NCI-H748 treated with DMSO at 0.1 percent for 48 hours (cell line): ENCODE measurements around the gene FPGS.
"Not testable (repeated sequence)": the region's sequence is repeated elsewhere in the genome, so short reads cannot be mapped to it uniquely, and the experiment has no call there.

ENCODE experiments used
- DNase-seq: peaks from one replicate; lab custom pipeline; 2025; lab: John Stamatoyannopoulos, UW

Gene FPGS

GRCh38 chr9:127812011-127812410 lies 9.3 kb downstream of the FPGS start:
- DNase-seq = no peak

DNA sequence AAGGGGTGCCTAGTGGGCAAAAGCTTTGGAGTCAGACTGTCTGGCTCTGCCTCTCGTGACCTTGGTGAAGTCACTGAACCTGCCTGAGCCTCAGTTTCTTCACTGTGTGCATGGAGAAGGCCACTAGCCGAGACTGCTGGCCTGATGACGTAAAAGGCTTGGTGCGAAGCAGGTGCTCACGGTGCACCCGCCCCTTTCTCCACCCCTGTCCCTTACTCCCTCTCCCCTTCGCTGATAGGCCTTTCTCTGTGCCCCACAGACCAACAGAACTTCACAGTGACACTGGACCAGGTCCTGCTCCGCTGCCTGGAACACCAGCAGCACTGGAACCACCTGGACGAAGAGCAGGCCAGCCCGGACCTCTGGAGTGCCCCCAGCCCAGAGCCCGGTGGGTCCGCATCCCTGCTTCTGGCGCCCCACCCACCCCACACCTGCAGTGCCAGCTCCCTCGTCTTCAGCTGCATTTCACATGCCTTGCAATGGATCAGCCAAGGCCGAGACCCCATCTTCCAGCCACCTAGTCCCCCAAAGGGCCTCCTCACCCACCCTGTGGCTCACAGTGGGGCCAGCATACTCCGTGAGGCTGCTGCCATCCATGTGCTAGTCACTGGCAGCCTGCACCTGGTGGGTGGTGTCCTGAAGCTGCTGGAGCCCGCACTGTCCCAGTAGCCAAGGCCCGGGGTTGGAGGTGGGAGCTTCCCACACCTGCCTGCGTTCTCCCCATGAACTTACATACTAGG lies 10.4 kb downstream of the FPGS start:
- no peak for DNase-seq

DNA sequence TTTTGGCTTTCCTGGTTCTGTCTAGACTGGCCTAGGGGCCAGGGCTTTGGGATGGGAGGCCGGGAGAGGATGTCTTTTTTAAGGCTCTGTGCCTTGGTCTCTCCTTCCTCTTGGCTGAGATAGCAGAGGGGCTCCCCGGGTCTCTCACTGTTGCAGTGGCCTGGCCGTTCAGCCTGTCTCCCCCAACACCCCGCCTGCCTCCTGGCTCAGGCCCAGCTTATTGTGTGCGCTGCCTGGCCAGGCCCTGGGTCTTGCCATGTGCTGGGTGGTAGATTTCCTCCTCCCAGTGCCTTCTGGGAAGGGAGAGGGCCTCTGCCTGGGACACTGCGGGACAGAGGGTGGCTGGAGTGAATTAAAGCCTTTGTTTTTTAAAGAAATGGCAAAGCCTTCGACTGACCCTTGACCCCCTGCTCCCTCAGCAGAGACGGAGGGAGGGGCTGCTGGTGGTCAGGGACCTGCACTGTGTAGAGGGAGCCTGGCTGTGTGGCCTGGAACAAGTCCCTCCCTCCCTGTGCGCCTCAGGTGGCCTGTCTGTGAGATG lies 11.1 kb downstream of the FPGS start:
- DNase-seq = no peak

DNA sequence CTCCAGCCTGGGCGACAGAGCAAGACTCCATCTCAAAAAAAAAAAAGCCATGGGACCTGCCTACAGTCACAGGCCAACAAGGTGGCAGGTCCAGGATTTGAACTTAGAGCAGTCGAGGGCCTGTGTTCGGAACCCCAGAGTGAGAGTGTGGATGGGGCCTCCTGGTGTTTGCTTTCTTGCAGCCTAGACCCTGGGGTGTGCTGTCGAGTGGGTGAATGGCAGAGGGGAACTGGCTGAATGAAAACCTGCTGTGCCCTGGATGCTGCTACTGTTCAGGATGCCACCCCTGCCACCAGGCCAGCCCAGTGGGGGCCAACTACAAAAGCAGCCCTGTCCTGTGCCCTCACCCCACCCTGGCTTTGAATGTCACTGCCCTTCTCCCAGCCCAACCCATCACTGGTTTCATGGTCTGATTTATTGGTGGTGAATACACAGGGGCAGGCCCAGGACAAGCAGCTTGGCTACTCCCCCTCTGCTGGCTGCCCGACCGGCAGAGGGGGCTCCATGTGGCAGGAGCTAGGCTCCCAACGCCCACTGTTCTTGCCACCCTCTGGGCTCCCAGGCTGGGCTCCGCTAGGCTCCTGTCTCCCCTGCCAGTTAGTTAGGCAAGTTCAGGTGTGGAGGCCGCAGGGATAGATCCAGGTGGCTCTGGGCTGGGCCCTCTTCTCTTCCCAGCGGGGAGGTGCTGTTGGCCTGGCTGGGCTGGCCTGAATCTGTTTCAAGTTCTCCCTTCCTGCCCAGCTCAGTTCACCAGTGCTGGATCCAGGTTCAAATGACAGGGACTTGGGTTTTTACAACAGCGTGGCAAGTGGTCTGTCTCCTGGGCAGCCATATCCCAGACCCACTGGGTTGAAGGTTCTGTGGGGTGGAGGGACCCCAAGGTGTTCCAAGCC lies 12.2 kb downstream of the FPGS start:
- no peak for DNase-seq

DNA sequence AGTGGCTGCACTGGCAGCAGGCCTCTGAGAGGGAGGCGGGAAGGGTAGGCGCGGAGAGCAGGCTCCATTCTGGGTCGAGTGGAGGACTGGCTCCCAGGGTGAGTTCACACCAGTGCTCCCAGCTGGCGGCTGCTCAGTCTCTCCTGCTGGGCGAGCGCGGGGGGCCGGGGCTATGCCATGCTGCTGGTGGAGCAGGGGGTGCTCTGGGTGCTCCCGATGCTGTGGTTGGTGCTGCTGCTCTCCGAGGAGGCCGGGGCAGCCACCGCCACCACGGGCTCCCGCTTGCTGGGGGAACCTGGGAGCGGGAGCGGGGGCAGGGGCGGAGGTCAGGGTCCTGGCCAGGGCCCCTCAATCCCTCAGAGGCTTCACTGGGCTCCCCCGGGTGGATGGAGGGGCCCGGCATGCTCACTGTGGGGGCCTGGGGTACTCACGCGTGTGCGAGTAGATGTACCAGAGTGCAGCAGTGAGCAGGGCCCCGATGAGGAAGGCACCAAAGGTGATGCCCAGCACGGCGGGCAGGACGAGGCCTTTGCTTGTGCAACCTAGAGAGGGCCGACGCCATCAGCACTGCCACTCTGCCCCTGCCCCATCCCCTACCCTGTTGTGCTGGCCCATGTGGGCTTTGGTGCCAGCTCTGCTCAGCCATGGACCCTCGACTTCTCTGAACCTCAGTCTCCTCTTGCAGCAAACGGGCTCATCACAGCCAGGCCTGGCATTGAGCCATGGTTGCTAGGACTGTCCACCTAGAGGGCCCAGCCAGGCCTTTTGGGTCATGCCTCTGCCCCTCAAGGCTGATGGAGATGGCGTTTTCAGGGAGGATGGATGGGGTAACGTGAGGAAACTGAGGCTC lies 13.1 kb downstream of the FPGS start:
- DNase-seq = no peak

DNA sequence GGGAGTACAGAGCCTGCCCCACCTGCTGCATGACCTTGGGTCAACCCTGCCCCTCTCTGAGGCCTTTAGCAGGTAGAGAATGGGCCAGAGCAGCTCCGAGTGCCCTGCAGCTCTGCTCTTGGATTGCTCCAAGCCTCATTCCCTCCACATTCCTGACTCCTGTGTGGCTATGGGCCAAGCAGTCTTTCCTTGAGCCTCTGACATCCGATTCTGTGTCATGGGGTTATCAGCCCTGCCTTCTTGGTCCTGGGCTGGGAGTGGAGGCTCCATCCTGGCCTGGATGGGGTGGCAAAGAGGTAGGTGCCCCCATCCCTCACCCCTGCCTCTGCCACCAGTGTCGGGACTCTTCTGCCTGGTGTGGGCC lies 13.7 kb downstream of the FPGS start:
- no peak for DNase-seq

GRCh38 chr9:127816728-127817127 lies 14.0 kb downstream of the FPGS start:
- DNase-seq = no peak

DNA sequence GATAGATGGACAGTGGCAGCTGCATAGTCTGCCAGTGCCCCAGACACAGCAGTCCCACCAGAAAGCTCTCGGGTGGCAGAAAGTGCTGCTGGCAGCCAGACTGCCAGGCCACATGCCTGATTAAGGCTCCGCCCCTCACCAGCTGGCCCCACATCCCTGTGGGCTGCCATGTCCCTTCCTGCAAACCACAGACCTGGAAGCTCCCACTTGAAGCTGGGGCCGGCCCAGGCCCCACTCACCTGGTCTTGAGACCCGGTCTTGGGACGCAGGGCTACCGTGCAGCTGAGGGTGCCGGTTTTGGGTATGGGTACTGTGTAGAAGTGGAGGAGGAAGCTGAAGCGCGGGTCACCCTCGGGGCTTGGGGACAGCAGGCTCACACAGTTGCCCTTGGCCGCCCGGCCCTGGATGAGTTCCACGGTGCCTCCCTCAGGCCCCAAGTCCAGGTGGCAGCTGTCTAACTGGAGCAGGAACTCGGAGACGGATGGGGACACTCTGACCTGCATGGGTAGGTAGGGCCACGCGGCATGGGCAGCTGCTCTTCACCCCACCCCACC lies 15.3 kb downstream of the FPGS start:
- no peak for DNase-seq

DNA sequence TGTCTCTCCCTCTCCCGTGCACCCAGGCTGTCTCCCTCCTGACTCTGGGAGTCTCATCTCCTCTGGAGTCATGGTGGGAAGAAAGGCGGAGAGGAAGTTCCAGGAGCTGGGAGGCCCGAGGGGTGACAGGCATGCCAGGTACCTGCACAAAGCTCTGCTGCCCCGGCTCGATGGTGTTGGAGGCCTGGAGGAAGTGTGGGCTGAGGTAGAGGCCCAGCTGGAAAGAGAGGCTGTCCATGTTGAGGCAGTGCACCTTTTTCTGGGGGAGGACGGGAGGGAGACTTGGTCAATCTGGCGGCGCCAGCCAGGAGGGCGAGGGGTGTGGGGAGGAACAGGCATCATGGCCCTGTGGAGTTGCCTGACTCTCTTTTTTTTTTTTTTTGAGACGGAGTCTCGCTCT lies 15.9 kb downstream of the FPGS start:
- no peak for DNase-seq

GRCh38 chr9:127822108-127822507 lies 19.4 kb downstream of the FPGS start:
- no peak for DNase-seq

DNA sequence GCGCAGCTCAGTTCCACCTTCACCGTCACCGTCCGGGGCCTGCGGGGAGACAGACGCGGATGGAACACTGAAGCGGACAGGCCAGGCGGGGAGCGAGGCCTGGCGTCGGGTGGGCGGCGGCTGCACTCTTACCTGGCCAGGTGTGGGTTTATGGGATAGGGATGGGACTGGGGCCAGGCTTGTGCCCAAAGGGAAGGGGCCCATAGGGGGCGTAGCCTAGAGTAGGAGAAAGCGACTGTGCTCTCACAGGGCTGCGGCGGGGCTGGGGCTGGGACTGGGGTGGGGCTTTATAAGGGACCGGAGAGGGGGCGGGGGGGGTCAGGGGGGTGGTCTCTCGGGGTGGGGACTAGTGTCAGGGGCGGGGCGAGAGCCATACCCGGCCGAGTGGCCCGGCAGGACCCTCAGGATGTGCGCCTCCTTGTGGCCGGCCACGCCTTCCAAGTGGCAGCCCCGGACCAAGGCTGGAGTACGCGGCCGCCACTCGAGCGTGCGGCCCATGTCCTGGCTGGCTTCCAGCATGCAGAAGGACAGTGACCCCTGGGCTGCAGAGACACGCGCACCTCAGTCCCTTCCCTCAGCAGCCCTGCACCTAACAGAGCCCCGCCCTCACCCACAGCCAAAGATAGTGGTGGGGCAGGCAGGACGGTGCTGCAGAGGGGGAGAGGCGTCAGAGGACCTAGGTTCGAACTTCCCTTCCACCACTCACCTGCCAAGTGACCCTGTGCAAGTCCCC lies 22.8 kb downstream of the FPGS start:
- no peak for DNase-seq

- DNase-seq = no peak
Measured at GRCh38 chr9:127826253-127826913, 23.7 kb downstream of the FPGS start.

DNA sequence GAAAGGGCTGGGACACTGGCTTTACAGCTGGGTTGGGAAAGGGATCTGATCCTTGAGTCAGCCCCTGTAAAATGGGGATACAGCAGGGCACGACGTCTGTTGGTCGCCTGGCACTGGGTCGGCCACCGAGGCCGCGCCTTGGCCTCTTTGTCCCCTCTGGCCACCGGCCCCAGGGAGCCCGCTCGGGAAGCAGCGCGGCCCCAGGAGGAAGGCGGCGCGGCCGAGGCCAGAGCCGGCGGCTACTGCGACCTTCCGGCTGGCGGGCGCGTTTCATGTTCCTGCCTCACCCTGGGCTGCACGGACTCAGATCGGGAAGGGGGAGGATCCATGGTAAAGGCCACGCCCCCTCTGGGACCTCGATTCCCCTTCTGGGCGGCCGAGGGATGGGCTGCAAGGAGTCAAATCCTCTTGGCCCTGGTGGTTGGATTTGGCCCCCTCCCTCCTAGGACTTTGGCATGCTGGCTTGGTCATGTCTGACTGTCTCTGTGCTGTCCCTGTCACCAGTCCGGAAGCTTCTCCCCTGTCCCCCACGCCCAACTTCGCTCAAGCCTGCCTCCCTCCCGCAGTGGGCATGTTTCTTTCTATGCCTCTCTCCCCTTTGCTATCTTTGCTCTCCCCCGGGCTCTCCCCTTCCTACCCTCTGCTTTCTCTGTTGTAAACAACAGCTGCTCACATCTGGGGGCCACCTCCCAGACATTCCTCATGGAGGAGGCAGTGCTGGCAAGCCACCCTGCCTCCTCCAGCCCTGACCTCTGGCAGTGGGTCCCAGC lies 25.8 kb downstream of the FPGS start:
- DNase-seq = peak; percentile 25

DNA sequence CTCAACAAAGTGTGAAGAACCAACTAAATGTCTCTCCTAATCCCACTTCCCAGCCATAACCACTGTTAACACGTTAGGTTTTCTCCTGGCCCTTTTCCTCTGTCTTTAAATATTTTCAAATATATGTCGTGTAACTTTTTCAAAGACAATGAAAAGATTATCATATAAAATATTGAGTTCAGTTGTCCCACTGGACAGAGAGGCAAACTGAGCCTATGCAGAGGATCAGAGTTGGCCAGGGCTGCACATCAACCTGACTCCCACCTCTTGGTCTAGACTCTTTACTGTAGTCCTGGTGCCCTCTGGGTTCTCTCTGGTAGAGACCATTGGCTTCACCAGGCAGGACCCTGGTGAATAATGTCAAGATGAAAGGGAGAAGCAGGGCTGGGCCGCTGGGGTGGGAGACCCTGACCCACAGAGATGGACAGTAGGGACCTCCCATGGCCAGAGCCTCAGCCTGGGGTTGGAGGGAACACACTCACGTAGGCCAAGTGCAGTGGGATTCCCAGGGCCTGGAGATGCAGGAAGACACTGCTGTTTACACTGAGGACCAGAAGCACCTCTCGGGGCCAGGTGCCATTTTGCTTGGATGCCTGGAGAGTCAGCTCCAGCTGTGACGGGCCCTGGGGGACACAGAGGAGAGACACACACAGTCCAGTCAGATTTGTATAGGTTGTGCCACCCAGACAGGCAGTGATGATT lies 26.7 kb downstream of the FPGS start:
- no peak for DNase-seq

DNA sequence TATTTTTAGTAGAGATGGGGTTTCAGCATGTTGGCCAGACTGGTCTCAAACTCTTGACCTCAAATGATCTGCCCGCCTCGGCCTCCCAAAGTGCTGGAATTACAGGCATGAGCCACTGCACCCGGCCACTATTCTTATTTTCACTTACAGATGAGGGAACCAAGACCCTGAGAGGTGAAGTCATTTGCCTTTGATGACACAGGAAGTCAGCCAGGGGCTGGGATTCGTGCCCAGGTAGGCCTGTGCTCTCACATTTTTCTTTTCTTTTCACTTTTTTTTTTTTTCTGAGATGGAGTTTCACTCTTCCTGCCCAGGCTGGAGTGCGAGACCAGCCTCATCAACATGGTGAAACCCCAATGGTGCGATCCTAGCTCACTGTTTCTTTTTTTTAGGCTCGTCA lies 29.6 kb downstream of the FPGS start:
- DNase-seq = no peak

GRCh38 chr9:127833555-127833954 lies 30.9 kb downstream of the FPGS start:
- no peak for DNase-seq

DNA sequence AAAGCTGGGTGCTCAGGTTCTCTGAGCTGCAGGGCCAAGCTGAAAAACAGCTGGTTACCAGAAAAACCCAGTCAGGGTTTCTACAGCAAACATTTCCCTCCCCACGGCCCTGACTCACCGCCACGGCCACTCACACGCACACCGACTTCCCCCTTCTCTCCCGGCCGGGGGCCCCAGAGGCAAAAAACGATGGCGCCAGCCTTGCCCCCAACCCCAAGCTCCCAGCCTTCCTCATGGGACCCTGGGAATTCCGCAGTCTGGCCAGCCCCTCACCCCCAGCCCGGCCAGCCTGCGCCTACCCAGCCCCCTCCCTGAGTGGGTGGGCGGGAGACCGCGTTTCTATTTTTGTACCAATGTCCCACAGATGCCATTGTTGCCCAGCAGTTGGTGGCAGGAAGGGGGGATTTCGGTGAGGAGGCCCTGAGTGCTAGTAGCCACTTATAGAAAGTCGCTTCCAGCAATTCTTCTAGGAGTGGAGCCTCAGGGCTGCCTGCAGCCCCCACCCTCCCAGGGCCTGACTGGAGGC lies 33.4 kb downstream of the FPGS start:
- DNase-seq = no peak

- not testable (repeated sequence) for DNase-seq
Measured at GRCh38 chr9:127836561-127836960, 33.9 kb downstream of the FPGS start.

GRCh38 chr9:127837346-127837745 lies 34.7 kb downstream of the FPGS start:
- DNase-seq = no peak
